HTR-8/SVneo (cell line): ENCODE data around the gene CECR2.
A peak's percentile ranks its signal among the peaks of the same experiment; 100 is the strongest.

ENCODE experiments used
- DNase-seq: peaks from one replicate; pipeline ENCODE4 v3.0.0; 2011; ENCODE audit warnings: low spot score, mixed read lengths; ENCODE audit not compliant: insufficient read length
- FAIRE-seq: peaks from 2 replicates; lab custom pipeline; 2011; peaks lifted over from hg19 to GRCh38; lab: Jason Lieb, UNC

Gene CECR2

GRCh38 chr22:17369439-17370025 is at the start of gene CECR2:
CECR2 (plus strand) TSS chr22:17369460; CDS start chr22:17369784, 324 bp downstream.
- FAIRE-seq = no peak
- no peak for DNase-seq

- no peak for FAIRE-seq
- DNase-seq = no peak
Observed at GRCh38 chr22:17319546-17319945, 49.7 kb upstream of the CECR2 start.

- no peak for DNase-seq
- FAIRE-seq = no peak
Observed at GRCh38 chr22:17322511-17322910, 46.7 kb upstream of the CECR2 start.

- DNase-seq = no peak
- FAIRE-seq = no peak
Observed at GRCh38 chr22:17331690-17332089, 37.6 kb upstream of the CECR2 start.

- DNase-seq = no peak
- no peak for FAIRE-seq
Observed at GRCh38 chr22:17332109-17332800, 37.0 kb upstream of the CECR2 start.

- DNase-seq (no peak), FAIRE-seq (no peak)
Observed at GRCh38 chr22:17334059-17334458, 35.2 kb upstream of the CECR2 start.

GRCh38 chr22:17334983-17335382 is 34.3 kb upstream of the CECR2 start:
- no peak for DNase-seq
- FAIRE-seq = no peak

GRCh38 chr22:17336061-17336460 is 33.2 kb upstream of the CECR2 start:
- DNase-seq (no peak), FAIRE-seq (no peak)

GRCh38 chr22:17337639-17338038 is 31.6 kb upstream of the CECR2 start:
- DNase-seq (no peak), FAIRE-seq (no peak)

- DNase-seq = no peak
- FAIRE-seq = no peak
Observed at GRCh38 chr22:17339095-17339693, 30.1 kb upstream of the CECR2 start.

GRCh38 chr22:17342361-17342760 is 26.9 kb upstream of the CECR2 start:
- DNase-seq (no peak), FAIRE-seq (no peak)

- DNase-seq (no peak), FAIRE-seq (no peak)
Observed at GRCh38 chr22:17343766-17344165, 25.5 kb upstream of the CECR2 start.

GRCh38 chr22:17346578-17346977 is 22.7 kb upstream of the CECR2 start:
- no peak for FAIRE-seq
- no peak for DNase-seq

GRCh38 chr22:17347724-17348123 is 21.5 kb upstream of the CECR2 start:
- FAIRE-seq = no peak
- DNase-seq = no peak

GRCh38 chr22:17348464-17349103 is 20.7 kb upstream of the CECR2 start:
- FAIRE-seq (no peak), DNase-seq (no peak)

GRCh38 chr22:17349172-17349571 is 20.1 kb upstream of the CECR2 start:
- FAIRE-seq = peak; percentile 9
- no peak for DNase-seq

GRCh38 chr22:17350292-17350691 is 19.0 kb upstream of the CECR2 start:
- peak; percentile 57 for DNase-seq
- peak; percentile 52 for FAIRE-seq

GRCh38 chr22:17352798-17353197 is 16.5 kb upstream of the CECR2 start:
- DNase-seq = no peak
- no peak for FAIRE-seq

- FAIRE-seq (no peak), DNase-seq (no peak)
Observed at GRCh38 chr22:17357688-17358087, 11.6 kb upstream of the CECR2 start.

GRCh38 chr22:17358415-17358814 is 10.8 kb upstream of the CECR2 start:
- no peak for DNase-seq
- no peak for FAIRE-seq

GRCh38 chr22:17359501-17359900 is 9.8 kb upstream of the CECR2 start:
- FAIRE-seq (no peak), DNase-seq (no peak)
